OCI-LY1 (cell line): ENCODE measurements around the gene CRYGC.

ENCODE experiments used
- EZH2 ChIP-seq: fragments of 200-600 bp; sonication (generic), shearing (Covaris generic); IDR thresholded peaks from 2 replicates; pipeline ENCODE4 v1.8.0; 2017; ENCODE audit warnings: borderline replicate concordance, mixed run types, mild to moderate bottlenecking, antibody characterized with exemption, low read length, moderate library complexity, mixed read lengths
- TF ChIP-seq, protein P1 (sequence below): fragments of 200-600 bp; sonication (generic), shearing (Covaris generic); IDR thresholded peaks from 2 replicates; pipeline ENCODE4 v1.5.1; 2017; ENCODE audit warnings: mild to moderate bottlenecking, antibody characterized with exemption, low read length, moderate library complexity, mixed read lengths

DNA sequence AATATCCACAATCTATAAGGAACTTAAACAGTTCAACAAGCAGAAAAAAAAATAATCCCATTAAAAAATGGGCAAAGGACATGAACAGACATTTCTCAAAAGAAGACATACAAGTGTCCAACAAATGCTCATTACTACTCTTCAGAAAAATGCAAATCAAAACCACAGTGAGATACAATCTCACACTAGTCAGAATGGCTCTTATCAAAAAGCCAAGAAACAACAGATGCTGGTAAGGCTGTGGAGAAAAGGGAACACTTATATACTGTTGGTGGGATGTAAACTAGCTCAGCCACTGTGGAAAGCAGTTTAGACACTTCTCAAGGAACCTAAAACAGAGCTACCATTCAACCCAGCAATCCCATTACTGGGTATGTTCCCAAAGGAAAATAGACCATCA is 23.5 kb upstream of the CRYGC start:
- TF ChIP-seq, protein P1, sequence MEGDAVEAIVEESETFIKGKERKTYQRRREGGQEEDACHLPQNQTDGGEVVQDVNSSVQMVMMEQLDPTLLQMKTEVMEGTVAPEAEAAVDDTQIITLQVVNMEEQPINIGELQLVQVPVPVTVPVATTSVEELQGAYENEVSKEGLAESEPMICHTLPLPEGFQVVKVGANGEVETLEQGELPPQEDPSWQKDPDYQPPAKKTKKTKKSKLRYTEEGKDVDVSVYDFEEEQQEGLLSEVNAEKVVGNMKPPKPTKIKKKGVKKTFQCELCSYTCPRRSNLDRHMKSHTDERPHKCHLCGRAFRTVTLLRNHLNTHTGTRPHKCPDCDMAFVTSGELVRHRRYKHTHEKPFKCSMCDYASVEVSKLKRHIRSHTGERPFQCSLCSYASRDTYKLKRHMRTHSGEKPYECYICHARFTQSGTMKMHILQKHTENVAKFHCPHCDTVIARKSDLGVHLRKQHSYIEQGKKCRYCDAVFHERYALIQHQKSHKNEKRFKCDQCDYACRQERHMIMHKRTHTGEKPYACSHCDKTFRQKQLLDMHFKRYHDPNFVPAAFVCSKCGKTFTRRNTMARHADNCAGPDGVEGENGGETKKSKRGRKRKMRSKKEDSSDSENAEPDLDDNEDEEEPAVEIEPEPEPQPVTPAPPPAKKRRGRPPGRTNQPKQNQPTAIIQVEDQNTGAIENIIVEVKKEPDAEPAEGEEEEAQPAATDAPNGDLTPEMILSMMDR = no peak
- TF ChIP-seq EZH2 = no peak
